Measurements from ENCODE around the gene PTGDR2. TPM values are rescaled to one million over a fixed set of nuclear protein-coding genes. Genes with fewer than 3 reads are reported as not detected.

Gene PTGDR2
- total and polyA plus RNA-seq, 4 donors = 0.08 to 7.1 (median 0.32) TPM

GRCh38 chr11:60845338-60845737 is 10.4 kb downstream of the PTGDR2 start:
- no peak overlapping the region for H3K4me3 ChIP-seq (ENCODE audit: low read depth in 1 of 3, low read length in 3 of 3)
- no peaks in the 10 kb centered on the region for H3K9me3 ChIP-seq (ENCODE audit: control insufficient read depth in 4 of 4, low read length in 3 of 4)
- H3K27ac ChIP-seq (ENCODE audit: low read depth in 1 of 2, low read length in 2 of 2) = no peak overlapping the region
- no peak overlapping the region for H3K9ac ChIP-seq (ENCODE audit: low read depth in 1 of 2, low read length in 2 of 2)
- 96% methylated on average over 8 of the region's 8 CpGs for WGBS
- no peaks in the 10 kb centered on the region for H3K27me3 ChIP-seq (ENCODE audit: control insufficient read depth in 4 of 4, insufficient read depth in 4 of 4, low read length in 3 of 4)
- no peak for DNase-seq (ENCODE audit: low spot score)
- no peak for TF ChIP-seq NR2F2 (IDR thresholded peaks at IDR 0.05)
- TF ChIP-seq, protein P1, sequence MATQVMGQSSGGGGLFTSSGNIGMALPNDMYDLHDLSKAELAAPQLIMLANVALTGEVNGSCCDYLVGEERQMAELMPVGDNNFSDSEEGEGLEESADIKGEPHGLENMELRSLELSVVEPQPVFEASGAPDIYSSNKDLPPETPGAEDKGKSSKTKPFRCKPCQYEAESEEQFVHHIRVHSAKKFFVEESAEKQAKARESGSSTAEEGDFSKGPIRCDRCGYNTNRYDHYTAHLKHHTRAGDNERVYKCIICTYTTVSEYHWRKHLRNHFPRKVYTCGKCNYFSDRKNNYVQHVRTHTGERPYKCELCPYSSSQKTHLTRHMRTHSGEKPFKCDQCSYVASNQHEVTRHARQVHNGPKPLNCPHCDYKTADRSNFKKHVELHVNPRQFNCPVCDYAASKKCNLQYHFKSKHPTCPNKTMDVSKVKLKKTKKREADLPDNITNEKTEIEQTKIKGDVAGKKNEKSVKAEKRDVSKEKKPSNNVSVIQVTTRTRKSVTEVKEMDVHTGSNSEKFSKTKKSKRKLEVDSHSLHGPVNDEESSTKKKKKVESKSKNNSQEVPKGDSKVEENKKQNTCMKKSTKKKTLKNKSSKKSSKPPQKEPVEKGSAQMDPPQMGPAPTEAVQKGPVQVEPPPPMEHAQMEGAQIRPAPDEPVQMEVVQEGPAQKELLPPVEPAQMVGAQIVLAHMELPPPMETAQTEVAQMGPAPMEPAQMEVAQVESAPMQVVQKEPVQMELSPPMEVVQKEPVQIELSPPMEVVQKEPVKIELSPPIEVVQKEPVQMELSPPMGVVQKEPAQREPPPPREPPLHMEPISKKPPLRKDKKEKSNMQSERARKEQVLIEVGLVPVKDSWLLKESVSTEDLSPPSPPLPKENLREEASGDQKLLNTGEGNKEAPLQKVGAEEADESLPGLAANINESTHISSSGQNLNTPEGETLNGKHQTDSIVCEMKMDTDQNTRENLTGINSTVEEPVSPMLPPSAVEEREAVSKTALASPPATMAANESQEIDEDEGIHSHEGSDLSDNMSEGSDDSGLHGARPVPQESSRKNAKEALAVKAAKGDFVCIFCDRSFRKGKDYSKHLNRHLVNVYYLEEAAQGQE (IDR thresholded peaks at IDR 0.05) = no peak
- no peak for TF ChIP-seq SP1 (IDR thresholded peaks at IDR 0.05)
- TF ChIP-seq JUND (IDR thresholded peaks at IDR 0.05) = no peak
- TF ChIP-seq RXRA (IDR thresholded peaks at IDR 0.05) = no peak
- no peak for TF ChIP-seq HNF4G (IDR thresholded peaks at IDR 0.05)
- no peak for TF ChIP-seq FOXA2 (IDR thresholded peaks at IDR 0.05)
- TF ChIP-seq, protein P2, sequence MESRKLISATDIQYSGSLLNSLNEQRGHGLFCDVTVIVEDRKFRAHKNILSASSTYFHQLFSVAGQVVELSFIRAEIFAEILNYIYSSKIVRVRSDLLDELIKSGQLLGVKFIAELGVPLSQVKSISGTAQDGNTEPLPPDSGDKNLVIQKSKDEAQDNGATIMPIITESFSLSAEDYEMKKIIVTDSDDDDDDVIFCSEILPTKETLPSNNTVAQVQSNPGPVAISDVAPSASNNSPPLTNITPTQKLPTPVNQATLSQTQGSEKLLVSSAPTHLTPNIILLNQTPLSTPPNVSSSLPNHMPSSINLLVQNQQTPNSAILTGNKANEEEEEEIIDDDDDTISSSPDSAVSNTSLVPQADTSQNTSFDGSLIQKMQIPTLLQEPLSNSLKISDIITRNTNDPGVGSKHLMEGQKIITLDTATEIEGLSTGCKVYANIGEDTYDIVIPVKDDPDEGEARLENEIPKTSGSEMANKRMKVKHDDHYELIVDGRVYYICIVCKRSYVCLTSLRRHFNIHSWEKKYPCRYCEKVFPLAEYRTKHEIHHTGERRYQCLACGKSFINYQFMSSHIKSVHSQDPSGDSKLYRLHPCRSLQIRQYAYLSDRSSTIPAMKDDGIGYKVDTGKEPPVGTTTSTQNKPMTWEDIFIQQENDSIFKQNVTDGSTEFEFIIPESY (IDR thresholded peaks at IDR 0.05) = no peak
- TF ChIP-seq ATF3 (IDR thresholded peaks at IDR 0.05) = no peak
- no peak for TF ChIP-seq RAD21 (IDR thresholded peaks at IDR 0.05)
- no peak for TF ChIP-seq EGR1 (IDR thresholded peaks at IDR 0.05; ENCODE audit: low read depth in 2 of 2)
- TF ChIP-seq FOXA1 (IDR thresholded peaks at IDR 0.05) = no peak
- TF ChIP-seq HNF4A (conservative IDR thresholded peaks at IDR 0.05) = no peak
- TF ChIP-seq YY1 (IDR thresholded peaks at IDR 0.05) = no peak
- TF ChIP-seq, protein P3, sequence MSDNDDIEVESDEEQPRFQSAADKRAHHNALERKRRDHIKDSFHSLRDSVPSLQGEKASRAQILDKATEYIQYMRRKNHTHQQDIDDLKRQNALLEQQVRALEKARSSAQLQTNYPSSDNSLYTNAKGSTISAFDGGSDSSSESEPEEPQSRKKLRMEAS (IDR thresholded peaks at IDR 0.05) = no peak
- TF ChIP-seq TAF1 (conservative IDR thresholded peaks at IDR 0.05) = no peak
- peaks cover 4 to 28% (median 19%) of the 10 kb centered on the region in 4 donors for H3K4me1 ChIP-seq (ENCODE audit: control insufficient read depth in 4 of 4, insufficient read depth in 4 of 4, low read length in 3 of 4)
- H3K36me3 ChIP-seq (ENCODE audit: control insufficient read depth in 4 of 4, insufficient read depth in 3 of 4, low read depth in 1 of 4, low read length in 3 of 4) = peaks cover 0 to 22% (median under 1%) of the 10 kb centered on the region in 4 donors

- 58% methylated on average over 4 of the region's 4 CpGs for WGBS
- no peak overlapping the region for H3K4me3 ChIP-seq (ENCODE audit: low read depth in 1 of 3, low read length in 3 of 3)
- H3K9ac ChIP-seq (ENCODE audit: low read depth in 1 of 2, low read length in 2 of 2) = no peak overlapping the region
- H3K4me1 ChIP-seq (ENCODE audit: control insufficient read depth in 4 of 4, insufficient read depth in 4 of 4, low read length in 3 of 4) = peaks cover 4 to 28% (median 19%) of the 10 kb centered on the region in 4 donors
- no peak for DNase-seq (ENCODE audit: low spot score)
- TF ChIP-seq NR2F2 (IDR thresholded peaks at IDR 0.05) = no peak
- TF ChIP-seq GABPA (IDR thresholded peaks at IDR 0.05 in 1 of 2, conservative IDR thresholded peaks at IDR 0.05 in 1 of 2) = no peak
- no peak for TF ChIP-seq YY1 (IDR thresholded peaks at IDR 0.05)
- TF ChIP-seq, protein P3 (IDR thresholded peaks at IDR 0.05) = no peak
- no peak for TF ChIP-seq HNF4G (IDR thresholded peaks at IDR 0.05)
- TF ChIP-seq SP1 (IDR thresholded peaks at IDR 0.05) = no peak
- no peak for TF ChIP-seq ATF3 (IDR thresholded peaks at IDR 0.05)
- no peak for TF ChIP-seq FOXA2 (IDR thresholded peaks at IDR 0.05)
- no peak for TF ChIP-seq RXRA (IDR thresholded peaks at IDR 0.05)
- no peak for TF ChIP-seq TAF1 (conservative IDR thresholded peaks at IDR 0.05)
- TF ChIP-seq EGR1 (IDR thresholded peaks at IDR 0.05; ENCODE audit: low read depth in 2 of 2) = no peak
- TF ChIP-seq, protein P1 (IDR thresholded peaks at IDR 0.05) = no peak
- no peak for TF ChIP-seq JUND (IDR thresholded peaks at IDR 0.05)
- TF ChIP-seq, protein P2 (IDR thresholded peaks at IDR 0.05) = no peak
- TF ChIP-seq RAD21 (IDR thresholded peaks at IDR 0.05) = no peak
- TF ChIP-seq FOXA1 (IDR thresholded peaks at IDR 0.05) = no peak
- peaks cover 0 to 18% (median 0%) of the 10 kb centered on the region in 4 donors for H3K36me3 ChIP-seq (ENCODE audit: control insufficient read depth in 4 of 4, insufficient read depth in 3 of 4, low read depth in 1 of 4, low read length in 3 of 4)
- H3K27ac ChIP-seq (ENCODE audit: low read depth in 1 of 2, low read length in 2 of 2) = no peak overlapping the region
- no peaks in the 10 kb centered on the region for H3K27me3 ChIP-seq (ENCODE audit: control insufficient read depth in 4 of 4, insufficient read depth in 4 of 4, low read length in 3 of 4)
- H3K9me3 ChIP-seq (ENCODE audit: control insufficient read depth in 4 of 4, low read length in 3 of 4) = no peaks in the 10 kb centered on the region
Observed at GRCh38 chr11:60844870-60845221, 10.9 kb downstream of the PTGDR2 start.

Measured in liver (tissue), 9 donors.